NCI-H2107 treated with DMSO at 0.1 percent for 48 hours (cell line): Measurements from ENCODE around the gene RAD51B.

Source experiments
- DNase-seq: peaks from one replicate; lab custom pipeline; 2025; ENCODE audit not compliant: unreplicated experiment; lab: John Stamatoyannopoulos, UW

Gene RAD51B

GRCh38 chr14:68576031-68576430 lies 756.5 kb downstream of the RAD51B start:
- no peak for DNase-seq

GRCh38 chr14:68576496-68577244 lies 757.1 kb downstream of the RAD51B start:
- DNase-seq: no peak

DNA sequence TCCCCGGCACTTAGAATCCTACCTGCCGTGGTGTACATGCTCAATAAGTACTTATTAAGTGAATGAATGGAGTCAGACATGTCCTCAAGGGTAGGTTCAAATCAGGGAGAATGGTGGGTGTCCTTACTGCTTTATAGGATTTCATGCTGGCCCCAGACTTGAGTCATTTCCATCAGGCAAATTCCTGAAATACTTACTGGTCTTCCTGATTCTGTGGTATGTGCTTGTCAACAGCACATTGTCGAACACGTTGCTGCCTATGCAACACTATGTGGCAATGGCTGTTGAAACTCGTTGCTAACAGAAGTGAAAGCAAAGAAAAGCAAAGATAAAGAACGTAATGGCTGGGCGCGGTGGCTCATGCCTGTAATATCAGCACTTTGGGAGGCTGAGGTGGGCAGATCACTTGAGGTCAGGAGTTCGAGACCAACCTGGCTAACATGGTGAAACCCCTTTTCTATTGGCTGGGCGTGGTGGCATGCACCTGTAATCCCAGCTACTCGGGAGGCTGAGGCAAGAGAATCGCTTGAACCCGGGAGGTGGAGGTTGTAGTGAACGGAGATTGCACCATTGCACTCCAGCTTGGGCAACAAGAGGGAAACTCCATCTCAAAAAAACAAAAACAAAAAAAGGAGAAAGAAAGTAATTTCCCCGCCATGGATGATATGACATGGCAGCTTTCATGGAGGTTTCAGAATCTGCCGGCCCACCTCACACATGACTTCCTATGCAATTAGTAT lies 758.4 kb downstream of the RAD51B start:
- no peak for DNase-seq

- no peak for DNase-seq
These were observed 759.0 kb downstream of the RAD51B start for GRCh38 chr14:68578597-68578996.

DNA sequence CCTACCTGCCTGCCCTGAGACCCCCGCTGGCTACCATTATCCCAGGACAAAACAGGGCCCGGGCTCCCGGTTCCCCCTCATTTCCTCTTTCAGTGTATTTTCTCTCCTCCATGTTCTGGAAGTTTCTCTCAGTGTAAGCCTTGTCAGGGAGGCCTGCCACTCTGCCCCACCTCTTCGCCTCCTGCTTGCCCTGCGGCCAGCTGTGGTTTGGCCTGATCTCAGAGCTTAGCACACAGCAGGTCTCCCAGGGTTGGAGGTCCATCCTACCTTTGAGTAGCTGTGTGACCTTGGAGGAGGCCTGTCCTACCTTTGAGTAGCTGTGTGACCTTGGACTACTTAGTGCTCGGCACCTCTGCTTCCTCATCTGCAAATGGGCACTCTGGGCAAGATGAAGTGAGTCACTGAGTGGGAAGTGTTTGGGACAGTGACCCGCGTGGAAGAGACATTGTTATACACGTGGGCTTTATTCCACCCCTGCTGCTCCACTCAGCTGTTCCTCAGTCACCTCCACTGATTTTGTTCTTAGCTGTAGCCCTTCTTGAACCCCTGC lies 760.6 kb downstream of the RAD51B start:
- no peak for DNase-seq

DNA sequence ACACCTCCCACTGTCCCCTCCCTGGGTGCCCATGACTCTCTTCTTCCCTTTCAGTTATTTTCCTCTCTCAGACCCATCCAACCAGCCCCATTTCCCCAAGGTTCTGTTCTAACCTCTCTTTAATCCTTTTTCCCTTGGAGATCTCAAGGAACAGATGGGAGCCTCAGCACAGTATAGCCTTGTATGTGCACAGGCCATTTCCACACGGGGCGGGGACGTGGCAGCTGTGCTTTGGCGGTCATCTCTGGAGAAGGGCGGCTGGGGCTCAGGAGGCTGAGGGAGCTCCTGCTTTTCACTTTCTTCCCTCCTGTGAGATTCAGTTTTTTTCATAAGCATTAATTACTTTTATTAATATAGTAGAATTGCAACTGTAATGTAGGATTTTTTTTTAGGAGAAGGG lies 761.1 kb downstream of the RAD51B start:
- DNase-seq: no peak

- no peak for DNase-seq
These were observed 764.1 kb downstream of the RAD51B start for GRCh38 chr14:68583548-68584280.

- DNase-seq: no peak
These were observed 765.2 kb downstream of the RAD51B start for GRCh38 chr14:68584786-68585185.

DNA sequence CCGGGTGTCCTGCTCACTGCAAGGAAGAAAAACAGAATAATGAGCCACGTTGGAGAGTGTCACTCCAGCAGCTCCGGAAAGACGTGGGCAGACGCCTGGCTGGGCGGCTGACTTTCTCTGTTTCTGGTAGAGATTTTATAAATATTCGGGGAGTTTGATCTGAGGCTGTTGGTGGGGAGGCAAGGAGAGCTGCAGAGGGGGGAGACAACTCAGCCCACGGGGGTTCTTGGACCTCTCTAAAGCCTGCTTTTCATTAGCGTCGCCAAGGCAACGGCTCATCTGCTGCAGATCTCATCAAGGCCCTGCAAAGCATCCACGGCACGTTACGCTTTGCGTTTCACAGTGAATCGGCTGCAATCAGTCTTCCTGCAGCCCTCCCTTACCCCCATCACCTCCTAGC lies 766.1 kb downstream of the RAD51B start:
- no peak for DNase-seq

- DNase-seq: no peak
These were observed 767.5 kb downstream of the RAD51B start for GRCh38 chr14:68586896-68587751.

GRCh38 chr14:68587931-68588330 lies 768.4 kb downstream of the RAD51B start:
- DNase-seq: no peak

GRCh38 chr14:68589447-68590200 lies 770.0 kb downstream of the RAD51B start:
- DNase-seq: no peak

DNA sequence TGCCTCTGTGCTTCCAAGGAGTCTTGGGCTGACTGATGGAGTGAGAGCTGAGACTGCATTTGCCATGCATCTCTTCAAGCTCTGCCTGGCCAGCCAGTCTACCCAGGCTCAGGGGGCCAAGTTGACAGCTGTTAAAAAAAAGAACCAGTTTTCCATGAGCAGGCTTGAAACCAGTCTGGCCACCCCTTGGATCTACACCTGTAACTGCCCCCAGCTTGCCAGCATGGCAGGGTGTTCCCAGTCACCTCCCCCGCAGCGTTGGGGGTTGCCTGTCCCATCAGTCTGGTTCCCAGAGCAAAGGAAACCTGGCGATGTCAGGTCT lies 770.6 kb downstream of the RAD51B start:
- DNase-seq: no peak

GRCh38 chr14:68591786-68592185 lies 772.2 kb downstream of the RAD51B start:
- no peak for DNase-seq

GRCh38 chr14:68592948-68593556 lies 773.5 kb downstream of the RAD51B start:
- no peak for DNase-seq

DNA sequence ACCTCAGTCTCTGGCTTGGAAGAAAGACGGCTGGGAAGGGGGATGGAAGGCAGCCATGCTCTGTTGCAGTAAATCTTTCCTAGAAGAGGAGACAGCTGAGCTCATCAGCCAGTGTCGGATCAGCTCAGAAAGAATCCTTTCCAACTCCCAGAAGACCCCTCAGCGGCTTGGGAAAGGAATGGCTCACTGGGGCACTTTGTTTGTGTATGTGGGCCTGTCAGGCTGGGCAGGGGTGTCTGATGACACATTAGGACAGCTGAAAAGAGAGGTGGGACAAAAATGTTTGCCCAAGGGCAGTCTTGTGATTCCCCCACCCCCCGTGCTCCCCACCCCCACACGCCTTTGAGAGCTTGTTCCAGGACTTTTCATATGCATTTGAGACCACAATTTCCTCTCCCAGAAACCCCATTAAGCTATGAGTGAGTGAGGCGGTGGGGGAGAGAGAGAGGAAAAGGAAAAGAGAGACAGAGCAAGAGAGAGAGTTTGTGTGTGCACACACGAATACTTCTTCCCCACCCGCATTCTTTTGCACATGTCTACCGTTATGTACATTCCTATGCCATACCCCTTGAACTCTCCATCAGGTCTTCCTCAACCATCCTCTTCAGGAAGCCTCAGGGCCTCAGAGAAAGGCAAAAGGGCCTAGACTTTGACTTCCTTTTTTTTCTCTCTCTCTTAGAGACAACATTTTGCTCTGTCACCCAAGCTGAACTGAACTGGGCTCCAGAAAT lies 774.4 kb downstream of the RAD51B start:
- no peak for DNase-seq

DNA sequence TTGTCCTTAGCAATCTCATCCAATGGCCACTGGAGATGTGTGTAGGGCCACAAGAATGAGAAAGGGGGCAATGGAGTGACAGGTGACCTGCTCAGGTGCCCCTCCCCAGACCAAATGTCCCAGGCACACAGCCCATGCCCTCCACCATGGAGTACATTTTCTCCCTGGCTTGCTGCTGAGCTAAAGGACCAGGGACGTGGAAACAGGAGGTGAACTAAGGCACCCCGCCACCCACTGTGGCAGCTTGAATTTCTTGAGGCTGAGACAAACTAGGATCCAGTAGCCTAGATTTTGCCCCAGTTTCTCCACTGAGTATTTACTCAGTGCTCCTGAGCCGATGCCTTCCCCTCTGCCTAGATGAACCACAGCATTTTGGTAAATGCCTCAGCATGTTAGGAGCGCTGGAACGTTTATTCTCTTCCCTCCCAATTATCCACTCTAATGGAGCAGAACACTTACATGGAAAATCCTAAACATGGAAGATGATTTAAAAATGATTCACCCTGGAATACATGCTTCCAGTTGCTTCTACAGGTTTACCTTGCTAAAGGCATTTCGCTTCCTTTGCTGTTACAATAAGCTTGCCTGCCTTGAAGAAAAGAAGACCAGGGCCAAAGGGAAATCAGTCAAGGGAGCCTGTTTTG lies 775.3 kb downstream of the RAD51B start:
- DNase-seq: no peak

- DNase-seq: no peak
These were observed 776.6 kb downstream of the RAD51B start for GRCh38 chr14:68596211-68596610.

GRCh38 chr14:68596701-68597100 lies 777.1 kb downstream of the RAD51B start:
- no peak for DNase-seq
